ENCODE data around the gene GNPTG. TPM values are rescaled to one million over a fixed set of nuclear protein-coding genes. Genes with fewer than 3 reads are reported as not detected.

Gene GNPTG
- total RNA-seq, 3 donors from 2014 or later = 50.1 to 68.9 (median 57.3) TPM

- DNase-seq (no peak), ATAC-seq (no peak)
- no peak for TF ChIP-seq CTCF (IDR thresholded peaks at IDR 0.05)
- H3K4me1 ChIP-seq (ENCODE audit: low read depth) = peaks cover 8% of the 10 kb centered on the region
- H3K9me3 ChIP-seq = no peaks in the 10 kb centered on the region
- intact Hi-C loops (cut with DNase I, micrococcal nuclease) = no loop called here
- no peaks in the 10 kb centered on the region for H3K36me3 ChIP-seq (ENCODE audit: low read depth)
- H3K4me3 ChIP-seq = no peak overlapping the region
Observed at GRCh38 chr16:1381612-1382406, 30.1 kb downstream of the GNPTG start.

GRCh38 chr16:1383556-1383955 is 31.8 kb downstream of the GNPTG start:
- DNase-seq = no peak
- ATAC-seq = no peak
- H3K4me3 ChIP-seq = no peak overlapping the region
- no peaks in the 10 kb centered on the region for H3K9me3 ChIP-seq
- no peaks in the 10 kb centered on the region for H3K36me3 ChIP-seq (ENCODE audit: low read depth)
- peaks cover 7% of the 10 kb centered on the region for H3K4me1 ChIP-seq (ENCODE audit: low read depth)
- TF ChIP-seq CTCF (IDR thresholded peaks at IDR 0.05) = no peak
- intact Hi-C loops (cut with DNase I, micrococcal nuclease) = no loop called here

- no peaks in the 10 kb centered on the region for H3K36me3 ChIP-seq (ENCODE audit: low read depth)
- no peak for DNase-seq
Observed at GRCh38 chr16:1385232-1385631, 33.5 kb downstream of the GNPTG start.

GRCh38 chr16:1387331-1387730 is 35.6 kb downstream of the GNPTG start:
- intact Hi-C loops (cut with DNase I, micrococcal nuclease) = no loop called here
- Histone ChIP-seq H3K4me3 (no peak overlapping the region), H3K36me3 (ENCODE audit: low read depth) (no peaks in the 10 kb centered on the region), H3K9me3 (no peaks in the 10 kb centered on the region), H3K4me1 (ENCODE audit: low read depth) (no peaks in the 10 kb centered on the region)
- ATAC-seq (no peak), DNase-seq (no peak)
- no peak for TF ChIP-seq CTCF (IDR thresholded peaks at IDR 0.05)

More at GRCh38 chr16:1385232-1385631, 33.5 kb downstream of the GNPTG start:
- no peak overlapping the region for H3K4me3 ChIP-seq
- no peak for ATAC-seq
- intact Hi-C loops (cut with DNase I, micrococcal nuclease) = no loop called here
- no peak for TF ChIP-seq CTCF (IDR thresholded peaks at IDR 0.05)
- no peaks in the 10 kb centered on the region for H3K4me1 ChIP-seq (ENCODE audit: low read depth)
- no peaks in the 10 kb centered on the region for H3K9me3 ChIP-seq

GRCh38 chr16:1389762-1390161 is 38.0 kb downstream of the GNPTG start:
- no peak for DNase-seq
- TF ChIP-seq CTCF (IDR thresholded peaks at IDR 0.05) = no peak
- Histone ChIP-seq H3K4me3 (no peak overlapping the region), H3K9me3 (no peaks in the 10 kb centered on the region), H3K36me3 (ENCODE audit: low read depth) (no peaks in the 10 kb centered on the region), H3K4me1 (ENCODE audit: low read depth) (no peaks in the 10 kb centered on the region)
- no peak for ATAC-seq
- intact Hi-C loops (cut with DNase I, micrococcal nuclease) = no loop called here
